GM21515 (cell line): Measurements from ENCODE around the gene THAP9.

Experiments used
- ATAC-seq: cut with Tn5 transposase; IDR thresholded peaks from one replicate; pipeline ENCODE4 v1.9.1; 2021; ENCODE audit not compliant: unreplicated experiment

The THAP9 gene

DNA sequence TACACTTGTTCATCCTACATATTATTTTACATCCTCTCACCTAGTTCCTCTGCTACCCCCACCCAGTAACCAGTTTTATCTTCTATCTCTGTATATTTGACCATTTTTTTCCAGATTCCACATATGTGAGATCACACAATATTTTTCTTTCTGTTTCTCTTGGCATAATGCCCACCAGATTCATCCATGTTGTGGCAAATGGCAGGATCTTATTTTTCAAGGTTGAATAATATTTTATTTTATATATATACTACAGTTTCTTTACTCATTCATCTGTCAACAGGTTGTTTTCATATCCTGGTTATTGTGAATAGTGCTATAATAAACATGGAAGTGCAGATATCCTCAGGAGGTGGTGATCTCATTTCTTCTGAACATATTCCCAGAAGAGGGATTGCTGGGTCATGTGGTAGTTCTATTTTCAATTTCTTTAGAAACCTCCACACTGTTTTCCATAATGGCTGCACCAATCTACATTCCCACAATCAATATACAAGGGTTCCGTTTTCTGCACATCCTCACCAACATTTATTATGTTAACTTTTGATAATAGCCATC, 48.2 kb downstream of the THAP9 start:
- ATAC-seq = no peak

DNA sequence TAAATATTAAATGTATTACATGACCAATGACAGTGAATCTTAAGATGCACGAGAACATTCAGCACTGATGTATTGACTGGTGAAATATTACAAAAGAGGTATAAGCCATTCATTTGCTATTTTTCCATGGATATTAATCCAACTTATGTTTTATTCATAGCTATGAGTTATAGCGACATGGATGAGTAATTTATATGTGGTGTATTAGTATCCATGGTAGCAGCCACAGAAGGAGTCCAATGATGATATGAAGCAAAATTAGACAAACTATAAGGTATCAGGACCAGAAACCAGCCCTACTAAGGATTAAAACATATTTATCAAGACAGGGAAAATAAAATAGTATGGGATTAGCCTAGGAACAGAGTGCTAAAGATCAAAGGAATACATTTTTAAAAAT, 50.7 kb downstream of the THAP9 start:
- ATAC-seq = no peak

DNA sequence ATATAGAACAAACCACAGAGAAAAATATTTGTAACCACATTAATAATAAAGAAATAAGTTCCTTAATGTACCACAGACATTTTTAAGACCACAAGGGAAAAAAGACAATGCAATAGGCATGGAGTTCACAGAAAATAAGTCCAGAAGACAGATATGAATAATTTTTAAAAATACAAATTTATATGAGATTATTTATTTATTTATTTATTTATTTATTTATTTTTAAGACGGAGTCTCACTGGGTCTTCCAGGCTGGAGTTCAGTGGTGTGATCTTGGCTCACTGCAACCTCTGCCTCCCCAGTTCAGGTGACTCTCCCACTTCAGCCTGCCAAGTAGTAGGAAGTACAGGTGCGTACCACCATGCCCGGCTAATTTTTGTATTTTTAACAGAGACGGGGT, 53.7 kb downstream of the THAP9 start:
- no peak for ATAC-seq

DNA sequence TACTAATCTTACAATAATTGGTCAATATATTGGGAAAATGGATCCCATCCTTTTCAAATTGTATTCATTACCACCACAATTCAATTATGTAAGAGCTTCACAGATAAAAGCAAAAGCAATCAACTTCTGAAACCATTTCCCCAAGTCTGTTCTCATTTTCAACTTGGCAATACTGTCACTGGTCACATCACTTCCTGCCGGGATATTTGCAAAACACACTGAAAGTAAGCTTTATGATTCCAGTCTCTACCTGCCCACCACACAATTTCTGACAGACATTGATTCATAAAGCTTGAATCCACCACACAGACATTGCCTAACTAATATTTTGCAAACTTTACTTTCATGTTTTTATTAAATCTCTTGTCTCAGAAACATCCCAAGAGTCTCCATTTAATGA, 56.5 kb downstream of the THAP9 start:
- ATAC-seq = no peak

DNA sequence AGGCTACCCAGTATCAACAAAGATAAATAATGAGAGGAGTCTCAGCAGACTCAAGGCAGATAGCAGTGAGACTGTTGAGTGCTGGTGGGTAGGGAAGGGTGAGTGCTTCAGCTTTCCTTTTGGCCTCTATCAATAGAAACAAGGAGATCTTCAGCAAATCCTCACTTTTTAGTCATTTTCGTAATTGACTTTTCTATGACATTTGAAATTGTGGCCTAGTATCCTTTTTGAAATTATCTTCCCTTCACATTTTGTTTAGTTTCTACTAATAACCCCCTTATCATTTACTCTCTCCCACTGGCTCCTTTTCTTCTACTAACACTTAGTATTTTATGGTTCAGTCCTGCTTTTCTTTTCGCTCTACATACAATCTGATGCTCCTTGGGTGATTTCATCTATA, 65.2 kb downstream of the THAP9 start:
- ATAC-seq = no peak

DNA sequence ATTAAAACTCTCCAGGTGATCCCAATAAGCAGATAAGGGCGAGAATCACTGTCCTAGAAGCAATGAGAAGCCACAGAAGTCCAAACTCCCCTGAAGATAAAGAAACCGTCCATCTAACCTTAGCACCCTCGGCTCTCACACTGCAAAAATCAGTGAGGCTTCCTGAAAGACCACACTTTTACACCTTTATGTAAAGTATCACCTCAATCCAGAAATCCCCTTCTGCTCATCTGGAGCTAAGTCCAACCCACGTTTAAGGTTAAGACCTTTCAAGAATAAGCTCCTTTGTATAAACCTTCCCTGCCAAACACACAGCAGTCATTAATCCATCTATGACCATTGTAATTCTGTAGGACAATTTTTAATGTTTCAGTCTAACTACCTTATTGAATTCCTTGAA, 68.4 kb downstream of the THAP9 start:
- peak; percentile 70 for ATAC-seq

DNA sequence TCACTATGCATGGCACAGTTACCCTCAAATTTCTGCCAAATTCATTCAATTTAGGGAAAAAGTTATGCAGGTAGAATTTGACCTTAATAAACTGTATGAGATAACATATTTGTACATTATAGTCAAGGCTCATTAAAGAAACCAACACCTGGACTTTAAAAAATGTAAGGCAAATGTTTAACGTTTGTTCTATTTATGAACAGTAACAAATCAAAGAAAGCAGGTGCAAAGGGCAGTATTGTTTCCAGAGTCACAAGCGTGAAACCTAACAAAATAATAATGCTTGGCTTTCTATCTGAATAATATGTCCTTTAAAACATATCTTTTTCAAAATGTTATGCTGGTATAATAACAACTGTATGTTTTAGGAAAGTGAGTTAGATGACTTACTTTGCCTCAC, 68.9 kb downstream of the THAP9 start:
- ATAC-seq = no peak
